Head of caudate nucleus (tissue), 42 donors: Measurements from ENCODE around the gene KIF20B.

ENCODE experiments used
- DNase-seq, 42 donors: peaks; one replicate each; pipeline versions ENCODE4 v3.0.0 to v3.0.0-alpha.2; 2020 to 2021; ENCODE audit warnings: mixed read lengths in 7 of 42
- intact Hi-C: fragments of 100-400 bp; cut with DNase I; formaldehyde crosslinking; loops from one replicate; pipeline ENCODE4 v1.15.0; 2022

Gene KIF20B

GRCh38 chr10:89701242-89702120 lies at the start of gene KIF20B:
TSS of gene KIF20B (plus strand) at chr10:89701590. CDS start at chr10:89705295, 3,705 bp downstream.
- peak; percentile 91 to 98 (median 96) for DNase-seq
- intact Hi-C loops, result loop anchor here (2.0 kb wide), 1 partner anchor 57 kb away; the partner anchor contains the start of gene PANK1

GRCh38 chr10:89651916-89652573 lies 49.3 kb upstream of the KIF20B start:
- DNase-seq, result no peak
- intact Hi-C loops, result no loop called here

GRCh38 chr10:89652806-89653370 lies 48.5 kb upstream of the KIF20B start:
- intact Hi-C loops, result no loop called here
- no peak for DNase-seq

DNA sequence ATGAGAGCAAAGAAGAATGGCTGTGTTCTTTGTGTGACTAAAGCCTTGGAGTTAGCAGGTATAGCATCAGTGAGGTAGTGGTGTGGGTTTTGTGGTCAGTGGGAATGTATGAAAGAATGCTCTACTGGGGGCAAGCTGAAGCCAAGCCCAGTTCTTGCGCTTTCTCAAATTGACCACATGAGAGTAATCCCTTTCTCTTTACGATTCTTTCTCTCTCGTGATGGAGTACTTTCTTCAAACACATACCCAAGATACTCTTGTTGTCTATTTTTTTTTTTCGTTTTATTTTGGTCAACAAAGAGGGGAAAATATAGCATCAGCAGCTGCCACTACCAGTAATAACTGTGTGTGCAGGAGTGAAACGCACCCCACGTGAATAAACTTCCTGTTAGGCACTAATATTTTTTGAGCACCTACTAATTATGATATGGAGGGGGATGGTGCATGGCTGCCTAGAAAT lies 48.0 kb upstream of the KIF20B start:
- intact Hi-C loops, result no loop called here
- no peak for DNase-seq

- intact Hi-C loops, result no loop called here
- DNase-seq, result no peak
Measured at GRCh38 chr10:89655722-89656121, 45.7 kb upstream of the KIF20B start.

GRCh38 chr10:89657302-89657701 lies 44.1 kb upstream of the KIF20B start:
- intact Hi-C loops, result no loop called here
- no peak for DNase-seq

- intact Hi-C loops, result no loop called here
Measured at GRCh38 chr10:89659143-89660131, 42.0 kb upstream of the KIF20B start.

DNA sequence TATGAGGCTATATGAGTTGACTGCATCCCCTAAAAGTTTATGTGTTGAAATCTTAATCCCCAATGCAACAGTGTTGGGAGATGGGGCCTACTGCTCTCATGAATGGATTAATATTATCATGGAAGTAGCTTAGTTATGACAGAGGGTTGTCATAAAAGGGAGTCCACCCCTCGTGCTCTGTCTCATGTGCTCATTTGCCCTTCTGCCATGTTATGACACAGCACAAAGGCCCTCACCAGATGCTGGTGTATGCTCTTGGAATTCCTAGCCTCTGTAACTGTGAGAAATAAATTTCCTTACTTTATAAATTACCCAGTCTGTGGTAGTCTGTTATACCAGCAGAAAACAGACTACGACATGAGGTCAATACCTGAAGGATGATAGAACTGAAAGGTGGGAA lies 38.8 kb upstream of the KIF20B start:
- no peak for DNase-seq
- intact Hi-C loops, result no loop called here

More at GRCh38 chr10:89659143-89660131, 42.0 kb upstream of the KIF20B start:
- DNase-seq, result no peak

GRCh38 chr10:89663144-89663543 lies 38.2 kb upstream of the KIF20B start:
- no peak for DNase-seq
- intact Hi-C loops, result no loop called here

DNA sequence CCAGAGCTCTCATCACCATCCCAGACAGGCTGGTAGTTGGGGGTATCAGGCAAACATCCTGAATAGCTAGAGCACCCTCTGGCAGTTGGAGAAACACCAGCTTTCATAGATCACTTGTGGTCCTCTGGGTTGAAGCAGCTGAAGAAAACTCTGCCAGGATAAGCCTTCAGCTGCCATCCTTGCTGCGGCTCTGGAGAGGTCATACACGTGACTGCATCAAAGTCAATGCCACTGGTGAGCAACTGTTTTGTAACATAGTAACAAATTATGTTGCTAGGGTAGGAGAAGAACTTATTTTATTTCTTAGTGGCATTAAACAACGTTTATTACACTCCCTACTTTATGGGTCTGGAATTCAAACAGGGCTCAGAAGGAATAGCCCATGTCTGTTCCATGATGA lies 37.2 kb upstream of the KIF20B start:
- DNase-seq, result no peak
- intact Hi-C loops, result no loop called here

- no peak for DNase-seq
- intact Hi-C loops, result no loop called here
Measured at GRCh38 chr10:89665302-89665701, 36.1 kb upstream of the KIF20B start.

- DNase-seq, result no peak
- intact Hi-C loops, result no loop called here
Measured at GRCh38 chr10:89666138-89666537, 35.3 kb upstream of the KIF20B start.

- intact Hi-C loops, result no loop called here
- DNase-seq, result no peak
Measured at GRCh38 chr10:89668386-89669071, 32.9 kb upstream of the KIF20B start.

- intact Hi-C loops, result no loop called here
- no peak for DNase-seq
Measured at GRCh38 chr10:89669985-89670384, 31.4 kb upstream of the KIF20B start.

DNA sequence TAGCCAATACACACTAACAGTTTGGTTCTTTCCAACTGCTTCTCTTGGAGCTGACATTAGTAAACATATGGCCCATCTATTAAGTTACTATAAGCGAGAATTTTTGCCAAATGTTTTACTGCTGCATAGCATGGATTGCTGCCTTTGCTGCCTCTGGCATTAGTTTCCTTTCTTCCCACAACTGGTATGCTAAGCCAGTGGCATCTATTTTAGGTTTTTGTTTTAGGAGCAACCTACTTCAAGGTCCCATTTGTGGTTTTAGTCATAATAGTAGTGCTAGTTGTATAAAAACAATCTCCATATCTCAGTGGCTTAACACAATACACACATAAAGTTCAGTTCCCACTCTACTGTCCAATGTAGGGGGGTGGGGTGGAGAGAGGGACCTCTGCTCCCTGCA lies 30.5 kb upstream of the KIF20B start:
- intact Hi-C loops, result no loop called here
- no peak for DNase-seq

GRCh38 chr10:89677341-89677740 lies 24.0 kb upstream of the KIF20B start:
- intact Hi-C loops, result no loop called here
- DNase-seq, result no peak

DNA sequence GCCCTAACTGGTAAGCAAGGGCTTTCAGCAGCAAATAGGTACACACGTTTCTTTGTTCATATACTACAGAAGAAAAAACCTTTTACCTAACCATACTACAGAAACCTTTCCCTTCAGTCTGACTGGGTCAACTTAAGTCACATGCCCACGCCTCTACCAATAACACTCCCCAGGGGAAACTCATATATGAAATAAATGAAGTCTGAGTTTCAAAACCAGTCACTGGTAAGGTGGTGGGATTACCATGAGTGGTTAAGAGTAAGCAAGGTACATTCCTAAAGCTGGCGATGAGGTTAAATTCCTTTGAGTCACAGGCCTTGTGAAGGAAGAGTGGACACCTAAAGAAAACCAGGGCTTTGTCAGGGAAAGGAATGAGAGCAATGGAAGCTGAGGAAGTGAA lies 21.4 kb upstream of the KIF20B start:
- intact Hi-C loops, result no loop called here
- DNase-seq, result no peak

GRCh38 chr10:89683883-89684282 lies 17.5 kb upstream of the KIF20B start:
- DNase-seq, result no peak
- intact Hi-C loops, result no loop called here
